ENCODE measurements around the gene PDE4D.

DNA sequence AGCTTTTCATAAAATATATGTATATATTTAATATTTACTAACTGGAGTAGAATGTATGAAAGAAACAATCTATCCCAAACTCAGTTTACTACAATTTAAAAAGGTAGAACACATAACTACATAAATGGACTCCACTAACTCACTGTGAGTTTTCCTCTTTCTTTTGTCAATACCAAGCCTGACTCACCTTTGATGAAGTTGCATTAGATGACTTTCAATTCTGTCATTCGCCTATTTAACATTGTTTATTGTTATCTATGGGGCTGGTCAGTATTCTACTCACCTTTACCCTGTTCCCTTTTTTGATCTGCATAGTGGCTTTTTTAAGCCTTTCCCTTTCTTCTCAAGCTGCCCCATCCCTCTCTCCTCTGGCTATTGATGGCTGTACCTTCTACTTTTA is 680.9 kb downstream of the PDE4D start:
- no peak for TF ChIP-seq POLR2A (IDR thresholded peaks at IDR 0.05)
- TF ChIP-seq, protein P1, sequence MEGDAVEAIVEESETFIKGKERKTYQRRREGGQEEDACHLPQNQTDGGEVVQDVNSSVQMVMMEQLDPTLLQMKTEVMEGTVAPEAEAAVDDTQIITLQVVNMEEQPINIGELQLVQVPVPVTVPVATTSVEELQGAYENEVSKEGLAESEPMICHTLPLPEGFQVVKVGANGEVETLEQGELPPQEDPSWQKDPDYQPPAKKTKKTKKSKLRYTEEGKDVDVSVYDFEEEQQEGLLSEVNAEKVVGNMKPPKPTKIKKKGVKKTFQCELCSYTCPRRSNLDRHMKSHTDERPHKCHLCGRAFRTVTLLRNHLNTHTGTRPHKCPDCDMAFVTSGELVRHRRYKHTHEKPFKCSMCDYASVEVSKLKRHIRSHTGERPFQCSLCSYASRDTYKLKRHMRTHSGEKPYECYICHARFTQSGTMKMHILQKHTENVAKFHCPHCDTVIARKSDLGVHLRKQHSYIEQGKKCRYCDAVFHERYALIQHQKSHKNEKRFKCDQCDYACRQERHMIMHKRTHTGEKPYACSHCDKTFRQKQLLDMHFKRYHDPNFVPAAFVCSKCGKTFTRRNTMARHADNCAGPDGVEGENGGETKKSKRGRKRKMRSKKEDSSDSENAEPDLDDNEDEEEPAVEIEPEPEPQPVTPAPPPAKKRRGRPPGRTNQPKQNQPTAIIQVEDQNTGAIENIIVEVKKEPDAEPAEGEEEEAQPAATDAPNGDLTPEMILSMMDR (IDR thresholded peaks at IDR 0.05), result no peak
